ENCODE results near the gene TBC1D9. TPM values are rescaled to one million over a fixed set of nuclear protein-coding genes. Genes with fewer than 3 reads are reported as not detected.

The TBC1D9 gene
- total and polyA plus RNA-seq, 2 donors (not counting 1 experiment from before 2014, with no cell fraction given): 48.9 to 235 TPM

DNA sequence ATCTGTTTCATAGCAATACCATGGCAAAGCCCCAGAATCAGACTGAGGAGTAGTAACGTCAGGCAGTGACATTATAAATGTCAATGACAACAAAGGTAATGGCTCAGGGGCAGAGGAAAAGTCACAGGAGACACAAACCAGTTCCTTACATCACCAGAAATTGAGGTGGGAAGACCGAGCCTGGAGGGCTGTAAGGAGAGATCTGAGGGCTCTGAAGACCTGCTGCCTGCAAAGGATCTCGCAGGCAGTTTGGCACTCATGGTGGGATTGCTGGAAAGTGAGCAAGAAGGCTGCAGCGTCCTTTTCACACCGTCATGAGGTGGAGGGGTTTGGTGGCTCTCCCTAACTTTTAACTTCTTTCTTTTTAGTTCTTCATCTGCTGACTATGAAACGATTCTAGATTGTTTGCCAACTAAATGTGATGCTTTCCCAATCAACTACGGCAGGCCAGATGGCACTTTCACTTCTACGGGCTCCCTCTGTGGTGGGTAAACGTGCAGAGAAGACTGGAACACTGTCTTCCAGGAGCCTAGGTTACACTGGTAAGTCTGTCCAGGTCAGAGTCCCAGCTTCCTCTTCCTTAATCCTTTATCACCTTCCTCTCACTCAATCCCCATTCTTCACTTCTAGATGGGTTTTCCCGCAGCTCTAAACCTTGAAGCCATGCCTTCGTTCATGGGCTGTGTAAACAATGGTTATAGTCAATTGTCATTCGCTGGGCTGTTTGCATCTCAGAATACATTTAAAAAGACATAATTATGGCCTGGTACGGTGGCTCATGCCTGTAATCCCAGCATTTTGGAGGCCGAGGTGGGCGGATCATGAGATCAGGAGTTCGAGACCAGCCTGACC, 58.2 kb downstream of the TBC1D9 start:
- H3K4me2 ChIP-seq (replicated peaks; ENCODE audit: low read depth, low read length, poor library complexity, severe bottlenecking): peak overlapping the region; percentile 8
- no peaks in the 10 kb centered on the region for H3K9me3 ChIP-seq (ENCODE audit: control extremely low read depth in 1 of 3, control insufficient read depth in 2 of 3, insufficient read depth in 1 of 3, low read length in 2 of 3)
- WGBS (ENCODE audit: insufficient coverage): 77% methylated on average over 8 of the region's 16 CpGs
- ATAC-seq (ENCODE audit: low read depth) (no peak), DNase-seq (no peak)
- H3K79me2 ChIP-seq (ENCODE audit: control insufficient read depth, insufficient read depth, low read length): peaks cover 69% of the 10 kb centered on the region
- Mint-ChIP-seq H3K27ac (peak overlapping the region; percentile 16), H3K4me1 (peaks cover 46% of the 10 kb centered on the region), H3K9me3 (ENCODE audit: insufficient read depth) (no peaks in the 10 kb centered on the region), H3K4me3 (no peak overlapping the region), H3K27me3 (no peaks in the 10 kb centered on the region)
- H3K4me1 ChIP-seq (ENCODE audit: control insufficient read depth in 2 of 2, insufficient read depth in 2 of 2, low read length in 2 of 2): no peaks in the 10 kb centered on the region
- intact Hi-C loops (cut with micrococcal nuclease): no loop called here
- peaks cover 2 to 48% of the 10 kb centered on the region in 2 experiments for H3K36me3 ChIP-seq (replicated peaks in 1 of 2; ENCODE audit: control extremely low read depth in 1 of 2, control insufficient read depth in 1 of 2, extremely low read depth in 1 of 2, insufficient read depth in 2 of 2, low read length in 1 of 2)
- no peaks in the 10 kb centered on the region for H3K27me3 ChIP-seq (replicated peaks in 1 of 4; ENCODE audit: control extremely low read depth in 1 of 4, control insufficient read depth in 3 of 4, insufficient read depth in 4 of 4, low read length in 3 of 4)
- no peak overlapping the region for H3K9ac ChIP-seq (ENCODE audit: low read length)
- peaks cover 30% of the 10 kb centered on the region for H4K20me1 ChIP-seq (ENCODE audit: control insufficient read depth, insufficient read depth, low read length, poor library complexity, severe bottlenecking)
- no peak for TF ChIP-seq EZH2 (IDR thresholded peaks at IDR 0.05; ENCODE audit: borderline replicate concordance, insufficient read depth, low read depth, low read length, poor library complexity, severe bottlenecking)
- TF ChIP-seq, protein P1, sequence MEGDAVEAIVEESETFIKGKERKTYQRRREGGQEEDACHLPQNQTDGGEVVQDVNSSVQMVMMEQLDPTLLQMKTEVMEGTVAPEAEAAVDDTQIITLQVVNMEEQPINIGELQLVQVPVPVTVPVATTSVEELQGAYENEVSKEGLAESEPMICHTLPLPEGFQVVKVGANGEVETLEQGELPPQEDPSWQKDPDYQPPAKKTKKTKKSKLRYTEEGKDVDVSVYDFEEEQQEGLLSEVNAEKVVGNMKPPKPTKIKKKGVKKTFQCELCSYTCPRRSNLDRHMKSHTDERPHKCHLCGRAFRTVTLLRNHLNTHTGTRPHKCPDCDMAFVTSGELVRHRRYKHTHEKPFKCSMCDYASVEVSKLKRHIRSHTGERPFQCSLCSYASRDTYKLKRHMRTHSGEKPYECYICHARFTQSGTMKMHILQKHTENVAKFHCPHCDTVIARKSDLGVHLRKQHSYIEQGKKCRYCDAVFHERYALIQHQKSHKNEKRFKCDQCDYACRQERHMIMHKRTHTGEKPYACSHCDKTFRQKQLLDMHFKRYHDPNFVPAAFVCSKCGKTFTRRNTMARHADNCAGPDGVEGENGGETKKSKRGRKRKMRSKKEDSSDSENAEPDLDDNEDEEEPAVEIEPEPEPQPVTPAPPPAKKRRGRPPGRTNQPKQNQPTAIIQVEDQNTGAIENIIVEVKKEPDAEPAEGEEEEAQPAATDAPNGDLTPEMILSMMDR (IDR thresholded peaks at IDR 0.05): no peak
- H3K4me3 ChIP-seq (ENCODE audit: control extremely low read depth in 1 of 5, extremely low read depth in 1 of 5, insufficient read depth in 1 of 5, low read depth in 2 of 5, low read length in 4 of 5): no peak overlapping the region
- H3K27ac ChIP-seq (ENCODE audit: low read length in 2 of 2): peak overlapping the region in 1 of 2 donors; percentile 32
- no peak overlapping the region for H2AFZ ChIP-seq (ENCODE audit: insufficient read depth, low read depth, low read length, poor library complexity, severe bottlenecking)
- POLR2A ChIA-PET: no interaction called here
- CTCF ChIA-PET: no interaction called here

DNA sequence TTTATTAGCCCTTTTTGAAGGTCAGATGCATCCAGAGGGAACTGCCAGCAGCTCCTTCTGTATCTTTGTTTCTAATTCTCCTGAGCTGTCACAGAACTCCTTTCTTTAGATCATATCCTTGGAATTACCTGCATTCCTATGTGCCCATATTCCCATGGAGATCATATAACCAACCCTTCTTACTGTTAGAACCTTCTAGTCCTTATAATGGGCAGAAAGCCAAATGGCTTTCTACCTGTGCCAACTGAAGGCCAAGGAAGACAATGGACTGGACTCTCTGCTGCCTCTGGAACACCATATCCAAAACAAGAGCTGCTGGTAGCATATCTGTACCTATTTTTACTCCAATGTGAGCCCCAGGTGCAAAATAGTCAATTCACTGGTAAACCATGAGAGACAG, 60.7 kb downstream of the TBC1D9 start:
- Histone ChIP-seq H2AFZ (ENCODE audit: insufficient read depth, low read depth, low read length, poor library complexity, severe bottlenecking) (no peak overlapping the region), H3K27ac (ENCODE audit: low read length in 2 of 2) (no peak overlapping the region), H3K79me2 (ENCODE audit: control insufficient read depth, insufficient read depth, low read length) (peaks cover 64% of the 10 kb centered on the region), H3K4me3 (ENCODE audit: control extremely low read depth in 1 of 5, extremely low read depth in 1 of 5, insufficient read depth in 1 of 5, low read depth in 2 of 5, low read length in 4 of 5) (no peak overlapping the region), H3K27me3 (replicated peaks in 1 of 4; ENCODE audit: control extremely low read depth in 1 of 4, control insufficient read depth in 3 of 4, insufficient read depth in 4 of 4, low read length in 3 of 4) (no peaks in the 10 kb centered on the region), H3K9me3 (ENCODE audit: control extremely low read depth in 1 of 3, control insufficient read depth in 2 of 3, insufficient read depth in 1 of 3, low read length in 2 of 3) (no peaks in the 10 kb centered on the region), H3K9ac (ENCODE audit: low read length) (no peak overlapping the region), H3K4me1 (ENCODE audit: control insufficient read depth in 2 of 2, insufficient read depth in 2 of 2, low read length in 2 of 2) (peaks cover 0 to 10% of the 10 kb centered on the region in 2 donors), H3K36me3 (replicated peaks in 1 of 2; ENCODE audit: control extremely low read depth in 1 of 2, control insufficient read depth in 1 of 2, extremely low read depth in 1 of 2, insufficient read depth in 2 of 2, low read length in 1 of 2) (peaks cover 2 to 43% of the 10 kb centered on the region in 2 experiments), H3K4me2 (replicated peaks; ENCODE audit: low read depth, low read length, poor library complexity, severe bottlenecking) (no peak overlapping the region), H4K20me1 (ENCODE audit: control insufficient read depth, insufficient read depth, low read length, poor library complexity, severe bottlenecking) (peaks cover 18% of the 10 kb centered on the region)
- DNase-seq (no peak), ATAC-seq (ENCODE audit: low read depth) (no peak)
- TF ChIP-seq, protein P1 (IDR thresholded peaks at IDR 0.05): no peak
- no peak for TF ChIP-seq EZH2 (IDR thresholded peaks at IDR 0.05; ENCODE audit: borderline replicate concordance, insufficient read depth, low read depth, low read length, poor library complexity, severe bottlenecking)
- Mint-ChIP-seq H3K4me1 (peaks cover 53% of the 10 kb centered on the region), H3K4me3 (no peak overlapping the region), H3K27me3 (no peaks in the 10 kb centered on the region), H3K9me3 (ENCODE audit: insufficient read depth) (no peaks in the 10 kb centered on the region), H3K27ac (peak overlapping the region; percentile 42)
- intact Hi-C loops (cut with micrococcal nuclease): no loop called here
- POLR2A ChIA-PET: no interaction called here
- CTCF ChIA-PET: no interaction called here

Measured in B cell (primary cell).